ENCODE data around the gene PITPNM1. TPM values are rescaled to one million over a fixed set of nuclear protein-coding genes. Genes with fewer than 3 reads are reported as not detected.
A peak's percentile ranks its signal among the peaks of the same experiment; 100 is the strongest.

Gene PITPNM1
- total and polyA plus RNA-seq, 2 of the 13 experiments (the other 11 are each of a cell fraction or from before 2014, with no cell fraction given), result 8.2 to 8.5 TPM

DNA sequence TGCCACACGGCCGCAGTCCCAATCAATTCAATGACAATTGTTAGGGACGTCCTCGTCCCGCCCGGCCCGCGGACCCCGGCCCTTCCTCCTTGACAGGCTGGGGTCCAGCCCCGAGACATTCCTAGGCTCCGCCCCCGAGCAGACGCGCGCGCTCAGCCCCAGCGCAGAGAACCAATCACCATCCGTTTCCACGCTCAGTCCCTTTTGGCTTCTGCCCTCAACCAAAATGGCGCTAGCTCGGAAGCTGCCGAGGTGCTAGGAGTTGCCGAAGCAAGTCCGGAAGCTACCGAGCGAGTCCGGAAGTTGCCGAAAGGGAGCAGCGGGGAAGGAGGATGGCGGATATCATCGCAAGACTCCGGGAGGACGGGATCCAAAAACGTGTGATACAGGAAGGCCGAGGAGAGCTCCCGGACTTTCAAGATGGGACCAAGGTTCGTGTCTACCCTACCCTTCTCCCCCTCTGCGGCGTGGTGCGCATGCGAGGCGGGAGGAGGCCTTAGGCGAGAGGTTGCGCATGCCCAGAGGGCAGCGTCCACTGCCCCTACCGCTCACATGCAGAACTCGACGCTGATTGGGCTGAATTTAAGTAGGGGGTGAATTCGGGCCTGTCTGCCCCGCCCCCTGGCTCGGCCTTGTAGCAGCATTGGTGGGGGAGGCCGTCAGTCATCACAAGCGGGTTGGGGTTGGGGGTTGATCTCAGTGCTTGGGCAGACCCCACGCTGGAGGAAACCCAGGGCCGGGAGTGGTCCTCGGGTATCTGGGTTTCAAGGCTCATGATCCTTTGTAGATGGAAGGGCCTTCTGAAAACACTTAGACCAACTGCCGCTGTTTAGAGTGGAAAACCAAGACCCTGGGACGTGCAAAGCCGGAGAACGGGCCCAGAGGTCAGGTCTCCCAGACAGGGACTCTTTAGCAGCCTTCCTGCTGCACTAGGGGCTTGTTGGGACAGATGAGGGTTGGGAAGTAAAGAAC lies 22.1 kb downstream of the PITPNM1 start, which contains the start of gene AIP (continued):
- TF ChIP-seq, protein P1, sequence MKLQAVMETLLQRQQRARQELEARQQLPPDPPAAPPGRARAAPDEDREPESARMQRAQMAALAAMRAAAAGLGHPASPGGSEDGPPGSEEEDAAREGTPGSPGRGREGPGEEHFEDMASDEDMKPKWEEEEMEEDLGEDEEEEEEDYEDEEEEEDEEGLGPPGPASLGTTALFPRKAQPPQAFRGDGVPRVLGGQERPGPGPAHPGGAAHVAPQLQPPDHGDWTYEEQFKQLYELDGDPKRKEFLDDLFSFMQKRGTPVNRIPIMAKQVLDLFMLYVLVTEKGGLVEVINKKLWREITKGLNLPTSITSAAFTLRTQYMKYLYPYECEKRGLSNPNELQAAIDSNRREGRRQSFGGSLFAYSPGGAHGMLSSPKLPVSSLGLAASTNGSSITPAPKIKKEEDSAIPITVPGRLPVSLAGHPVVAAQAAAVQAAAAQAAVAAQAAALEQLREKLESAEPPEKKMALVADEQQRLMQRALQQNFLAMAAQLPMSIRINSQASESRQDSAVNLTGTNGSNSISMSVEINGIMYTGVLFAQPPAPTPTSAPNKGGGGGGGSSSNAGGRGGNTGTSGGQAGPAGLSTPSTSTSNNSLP (IDR thresholded peaks at IDR 0.05; ENCODE audit: low read depth, low read length), result no peak
- TF ChIP-seq, protein P2, sequence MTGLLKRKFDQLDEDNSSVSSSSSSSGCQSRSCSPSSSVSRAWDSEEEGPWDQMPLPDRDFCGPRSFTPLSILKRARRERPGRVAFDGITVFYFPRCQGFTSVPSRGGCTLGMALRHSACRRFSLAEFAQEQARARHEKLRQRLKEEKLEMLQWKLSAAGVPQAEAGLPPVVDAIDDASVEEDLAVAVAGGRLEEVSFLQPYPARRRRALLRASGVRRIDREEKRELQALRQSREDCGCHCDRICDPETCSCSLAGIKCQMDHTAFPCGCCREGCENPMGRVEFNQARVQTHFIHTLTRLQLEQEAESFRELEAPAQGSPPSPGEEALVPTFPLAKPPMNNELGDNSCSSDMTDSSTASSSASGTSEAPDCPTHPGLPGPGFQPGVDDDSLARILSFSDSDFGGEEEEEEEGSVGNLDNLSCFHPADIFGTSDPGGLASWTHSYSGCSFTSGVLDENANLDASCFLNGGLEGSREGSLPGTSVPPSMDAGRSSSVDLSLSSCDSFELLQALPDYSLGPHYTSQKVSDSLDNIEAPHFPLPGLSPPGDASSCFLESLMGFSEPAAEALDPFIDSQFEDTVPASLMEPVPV (CRISPR knock-in tag; IDR thresholded peaks at IDR 0.05), result peak; percentile 99
- peak; percentile 68 for TF ChIP-seq MED1 (CRISPR knock-in tag; IDR thresholded peaks at IDR 0.05)
- TF ChIP-seq, protein P3, sequence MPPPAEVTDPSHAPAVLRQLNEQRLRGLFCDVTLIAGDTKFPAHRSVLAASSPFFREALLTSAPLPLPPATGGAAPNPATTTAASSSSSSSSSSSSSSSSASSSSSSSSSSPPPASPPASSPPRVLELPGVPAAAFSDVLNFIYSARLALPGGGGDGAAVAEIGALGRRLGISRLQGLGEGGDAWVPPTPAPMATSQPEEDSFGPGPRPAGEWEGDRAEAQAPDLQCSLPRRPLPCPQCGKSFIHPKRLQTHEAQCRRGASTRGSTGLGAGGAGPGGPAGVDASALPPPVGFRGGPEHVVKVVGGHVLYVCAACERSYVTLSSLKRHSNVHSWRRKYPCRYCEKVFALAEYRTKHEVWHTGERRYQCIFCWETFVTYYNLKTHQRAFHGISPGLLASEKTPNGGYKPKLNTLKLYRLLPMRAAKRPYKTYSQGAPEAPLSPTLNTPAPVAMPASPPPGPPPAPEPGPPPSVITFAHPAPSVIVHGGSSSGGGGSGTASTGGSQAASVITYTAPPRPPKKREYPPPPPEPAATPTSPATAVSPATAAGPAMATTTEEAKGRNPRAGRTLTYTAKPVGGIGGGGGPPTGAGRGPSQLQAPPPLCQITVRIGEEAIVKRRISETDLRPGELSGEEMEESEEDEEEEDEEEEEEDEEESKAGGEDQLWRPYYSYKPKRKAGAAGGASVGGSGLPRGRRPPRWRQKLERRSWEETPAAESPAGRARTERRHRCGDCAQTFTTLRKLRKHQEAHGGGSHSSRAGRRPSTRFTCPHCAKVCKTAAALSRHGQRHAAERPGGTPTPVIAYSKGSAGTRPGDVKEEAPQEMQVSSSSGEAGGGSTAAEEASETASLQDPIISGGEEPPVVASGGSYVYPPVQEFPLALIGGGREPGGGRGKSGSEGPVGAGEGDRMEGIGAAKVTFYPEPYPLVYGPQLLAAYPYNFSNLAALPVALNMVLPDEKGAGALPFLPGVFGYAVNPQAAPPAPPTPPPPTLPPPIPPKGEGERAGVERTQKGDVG (CRISPR knock-in tag; IDR thresholded peaks at IDR 0.05; ENCODE audit: borderline replicate concordance), result peak; percentile 95; the same call in 1 of the 2 replicates
- TF ChIP-seq ZNF230 (CRISPR knock-in tag; IDR thresholded peaks at IDR 0.05), result peak; percentile 94; the same call in 1 of the 2 replicates
- TF ChIP-seq, protein P4, sequence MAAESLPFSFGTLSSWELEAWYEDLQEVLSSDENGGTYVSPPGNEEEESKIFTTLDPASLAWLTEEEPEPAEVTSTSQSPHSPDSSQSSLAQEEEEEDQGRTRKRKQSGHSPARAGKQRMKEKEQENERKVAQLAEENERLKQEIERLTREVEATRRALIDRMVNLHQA (CRISPR knock-in tag; IDR thresholded peaks at IDR 0.05), result 0 out of 2 replicates have a peak, but pooled peaks have one; percentile 78
- TF ChIP-seq, protein P5, sequence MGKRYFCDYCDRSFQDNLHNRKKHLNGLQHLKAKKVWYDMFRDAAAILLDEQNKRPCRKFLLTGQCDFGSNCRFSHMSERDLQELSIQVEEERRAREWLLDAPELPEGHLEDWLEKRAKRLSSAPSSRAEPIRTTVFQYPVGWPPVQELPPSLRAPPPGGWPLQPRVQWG (CRISPR knock-in tag; IDR thresholded peaks at IDR 0.05; ENCODE audit: borderline replicate concordance, low read depth), result no peak
- no peak for TF ChIP-seq ZFAT (CRISPR knock-in tag; conservative IDR thresholded peaks at IDR 0.05)
- TF ChIP-seq DNMT3B (CRISPR knock-in tag; conservative IDR thresholded peaks at IDR 0.05), result peak; percentile 91; the same call in 1 of the 2 replicates
- peak; percentile 93 for TF ChIP-seq KAT8 (CRISPR knock-in tag; IDR thresholded peaks at IDR 0.05)
- TF ChIP-seq GTF3A (CRISPR knock-in tag; conservative IDR thresholded peaks at IDR 0.05), result no peak
- TF ChIP-seq MIER2 (CRISPR knock-in tag; IDR thresholded peaks at IDR 0.05), result peak; percentile 63
- TF ChIP-seq HES4 (CRISPR knock-in tag; IDR thresholded peaks at IDR 0.05; ENCODE audit: borderline replicate concordance), result peak; percentile 96
- peak; percentile 86 for TF ChIP-seq ZSCAN25 (CRISPR knock-in tag; IDR thresholded peaks at IDR 0.05)
- TF ChIP-seq ZNF780A (CRISPR knock-in tag; IDR thresholded peaks at IDR 0.05), result no peak
- TF ChIP-seq ISX (CRISPR knock-in tag; conservative IDR thresholded peaks at IDR 0.05), result peak; percentile 74; the same call in 1 of the 2 replicates
- no peak for TF ChIP-seq SMARCE1 (IDR thresholded peaks at IDR 0.05; ENCODE audit: borderline replicate concordance)
- TF ChIP-seq, protein P6, sequence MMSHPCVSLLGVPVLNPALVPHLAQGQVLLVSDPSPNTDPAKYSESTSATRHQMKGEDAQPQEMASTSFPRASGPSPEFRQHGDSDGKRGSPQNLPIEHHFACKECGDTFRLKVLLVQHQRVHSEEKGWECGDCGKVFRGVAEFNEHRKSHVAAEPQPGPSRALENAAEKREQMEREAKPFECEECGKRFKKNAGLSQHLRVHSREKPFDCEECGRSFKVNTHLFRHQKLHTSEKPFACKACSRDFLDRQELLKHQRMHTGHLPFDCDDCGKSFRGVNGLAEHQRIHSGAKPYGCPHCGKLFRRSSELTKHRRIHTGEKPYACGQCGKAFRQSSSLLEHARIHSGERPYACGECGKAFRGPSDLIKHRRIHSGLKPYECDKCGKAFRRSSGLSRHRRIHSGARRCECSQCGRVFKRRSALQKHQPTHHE (CRISPR knock-in tag; IDR thresholded peaks at IDR 0.05; ENCODE audit: borderline replicate concordance), result peak; percentile 98; the same call in 1 of the 2 replicates
- no peak for TF ChIP-seq ZBTB8A (CRISPR knock-in tag; IDR thresholded peaks at IDR 0.05; ENCODE audit: borderline replicate concordance, low read depth)

All from HepG2 (cell line).